HG03571 (cell line): ENCODE data around the gene MED19.
A peak's percentile ranks its signal among the peaks of the same experiment; 100 is the strongest.
"Not testable (repeated sequence)": the region's sequence is repeated elsewhere in the genome, so short reads cannot be mapped to it uniquely, and the experiment has no call there.

Source experiments
- ATAC-seq: cut with Tn5 transposase; IDR thresholded peaks from one replicate; pipeline ENCODE4 v1.9.1; 2021; ENCODE audit not compliant: unreplicated experiment

The MED19 gene

DNA sequence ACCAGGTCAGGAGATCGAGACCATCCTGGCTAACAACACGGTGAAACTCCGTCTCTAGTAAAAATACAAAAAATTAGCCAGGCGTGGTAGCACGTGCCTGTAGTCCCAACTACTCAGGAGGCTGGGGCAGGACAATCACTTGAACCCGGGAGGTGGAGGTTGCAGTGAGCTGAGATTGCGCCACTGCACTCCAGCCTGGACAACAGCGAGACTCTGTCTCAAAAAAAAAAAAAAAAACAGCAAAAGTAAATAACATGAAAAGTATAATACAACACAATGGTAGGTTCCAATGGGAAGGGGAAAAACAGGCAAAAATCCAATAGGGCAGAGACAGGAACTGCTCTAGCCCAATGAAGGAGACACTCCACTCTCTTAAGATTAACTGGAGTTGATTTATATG, 6.6 kb downstream of the MED19 start:
- not testable (repeated sequence) for ATAC-seq

- no peak for ATAC-seq
Measured at GRCh38 chr11:57704932-57705331, 7.1 kb downstream of the MED19 start.

DNA sequence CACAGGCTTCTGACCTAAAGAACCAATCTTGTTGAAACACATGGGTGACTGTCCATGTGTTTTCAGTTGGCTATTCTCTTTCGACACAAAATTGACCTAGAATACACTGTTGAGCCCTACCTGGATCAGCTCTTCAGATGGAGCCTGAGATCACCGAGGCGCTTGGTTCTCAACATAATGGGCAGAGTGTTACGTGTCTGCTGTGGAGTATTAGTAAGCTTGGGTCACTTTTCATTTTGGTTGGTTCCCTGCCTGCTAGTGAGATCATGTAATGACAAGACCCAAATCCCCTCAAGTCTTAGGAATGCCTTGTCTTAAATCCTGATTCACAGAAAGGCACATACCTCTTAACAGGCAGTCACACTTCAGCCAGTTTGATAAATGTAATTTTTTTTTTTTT, 8.7 kb downstream of the MED19 start:
- no peak for ATAC-seq

DNA sequence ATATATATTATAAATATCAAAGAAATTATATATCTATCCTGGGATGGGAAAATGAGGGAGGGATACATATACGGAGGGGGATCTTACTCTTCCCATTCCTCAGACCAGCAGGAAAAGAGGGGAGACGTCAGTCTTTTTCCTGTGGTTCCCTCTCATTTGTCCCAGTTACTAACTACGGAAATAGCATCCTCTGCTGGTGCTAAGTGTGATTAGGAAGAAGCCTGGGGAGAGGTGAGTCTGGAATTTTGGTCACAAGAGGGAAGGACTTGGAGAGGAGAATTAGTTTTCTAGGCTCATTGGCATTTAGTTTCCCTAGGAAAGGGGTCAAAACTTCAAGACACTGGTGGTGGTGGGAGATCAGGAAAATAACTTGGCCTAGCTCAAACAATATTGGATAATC, 11.6 kb downstream of the MED19 start:
- no peak for ATAC-seq

- ATAC-seq = no peak
Measured at GRCh38 chr11:57699813-57700212, 12.2 kb downstream of the MED19 start.

DNA sequence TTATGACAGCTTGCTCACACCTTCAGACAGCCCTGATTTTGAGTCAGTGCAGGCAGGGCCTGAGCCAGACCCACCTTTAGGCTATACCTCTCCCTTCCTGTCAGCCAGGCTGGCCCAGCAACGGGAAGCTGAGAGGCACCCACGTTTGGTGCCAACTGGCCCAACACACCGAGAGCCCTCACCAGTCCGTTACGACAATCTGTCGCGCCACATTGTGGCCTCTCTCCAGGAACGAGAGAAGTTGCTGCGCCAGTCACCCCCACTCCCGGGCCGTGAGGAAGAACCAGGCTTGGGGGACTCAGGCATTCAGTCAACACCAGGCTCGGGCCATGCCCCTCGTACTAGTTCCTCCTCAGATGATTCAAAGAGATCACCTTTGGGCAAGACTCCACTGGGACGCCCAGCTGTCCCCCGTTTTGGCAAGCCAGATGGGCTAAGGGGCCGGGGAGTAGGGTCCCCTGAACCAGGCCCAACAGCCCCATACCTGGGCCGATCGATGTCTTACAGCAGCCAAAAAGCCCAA, 13.1 kb downstream of the MED19 start:
- ATAC-seq = no peak

DNA sequence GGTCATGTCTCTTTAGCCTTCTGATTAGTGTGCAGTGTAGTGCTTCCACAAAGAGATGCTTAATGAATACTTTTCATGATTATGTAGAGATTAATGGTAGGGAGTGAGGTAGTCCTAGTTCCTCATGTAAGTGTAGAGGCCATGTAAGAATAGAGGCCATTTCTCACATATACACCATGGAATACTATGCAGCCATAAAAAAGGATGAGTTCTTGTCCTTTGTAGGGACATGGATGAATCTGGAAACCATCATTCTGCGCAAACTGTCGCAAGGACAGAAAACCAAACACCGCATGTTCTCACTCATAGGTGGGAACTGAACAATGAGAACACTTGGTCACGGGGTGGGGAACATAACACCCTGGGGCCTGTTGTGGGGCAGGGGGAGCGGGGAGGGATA, 21.5 kb downstream of the MED19 start:
- not testable (repeated sequence) for ATAC-seq

GRCh38 chr11:57681168-57681567, 30.8 kb downstream of the MED19 start:
- ATAC-seq = no peak

DNA sequence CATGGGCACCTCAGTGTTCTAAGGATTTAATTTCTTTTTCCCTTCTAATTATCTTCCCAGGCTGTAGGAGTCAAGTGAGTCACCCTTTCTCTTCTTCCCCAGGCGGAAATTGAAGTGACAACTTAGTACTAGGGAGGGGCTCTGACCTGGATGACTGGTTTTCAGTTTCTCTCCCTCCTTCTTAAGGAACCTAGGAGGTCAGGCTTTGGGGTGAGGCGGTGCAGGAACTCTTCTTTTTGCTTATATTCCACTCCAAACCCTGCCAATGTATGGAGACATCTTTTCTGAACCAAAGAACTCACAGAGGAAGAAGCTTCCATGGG, 31.5 kb downstream of the MED19 start:
- no peak for ATAC-seq

GRCh38 chr11:57679396-57679795, 32.6 kb downstream of the MED19 start:
- no peak for ATAC-seq

DNA sequence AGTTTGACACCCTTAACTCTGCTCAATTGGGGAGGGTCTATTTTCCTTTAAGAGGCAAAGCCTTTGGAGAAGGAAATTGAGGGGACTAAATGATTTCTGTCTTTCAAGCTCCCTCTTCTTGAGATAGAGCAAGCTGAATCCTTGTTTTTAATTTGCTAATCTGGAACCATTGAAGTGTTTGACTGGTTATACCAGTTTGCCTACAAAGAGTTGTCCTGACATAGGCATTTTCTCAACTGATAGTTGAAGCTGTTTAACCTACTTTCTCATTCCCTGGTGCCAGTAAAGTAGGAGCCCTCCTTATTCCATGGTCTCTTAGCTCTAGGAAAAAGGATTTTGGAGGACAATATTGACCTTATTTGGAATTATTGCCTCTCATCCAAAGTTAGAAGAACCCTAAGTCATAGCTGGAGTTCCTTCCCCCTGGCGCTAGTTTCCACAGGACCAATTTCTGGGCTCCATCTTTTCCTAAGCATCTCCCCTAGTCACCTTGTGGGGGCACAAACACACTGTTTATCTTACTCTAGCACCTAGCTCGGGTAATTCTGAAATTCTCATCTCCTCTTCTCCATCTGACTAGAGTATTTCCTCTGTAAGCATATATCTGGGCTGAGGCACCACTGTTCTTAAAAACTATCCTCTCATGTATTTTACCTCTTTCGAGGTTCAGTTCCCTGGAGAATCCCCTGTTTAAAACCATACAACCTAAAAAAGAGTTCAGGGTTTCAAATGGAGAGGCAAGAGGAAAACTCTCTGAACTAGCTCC, 36.7 kb downstream of the MED19 start:
- no peak for ATAC-seq

DNA sequence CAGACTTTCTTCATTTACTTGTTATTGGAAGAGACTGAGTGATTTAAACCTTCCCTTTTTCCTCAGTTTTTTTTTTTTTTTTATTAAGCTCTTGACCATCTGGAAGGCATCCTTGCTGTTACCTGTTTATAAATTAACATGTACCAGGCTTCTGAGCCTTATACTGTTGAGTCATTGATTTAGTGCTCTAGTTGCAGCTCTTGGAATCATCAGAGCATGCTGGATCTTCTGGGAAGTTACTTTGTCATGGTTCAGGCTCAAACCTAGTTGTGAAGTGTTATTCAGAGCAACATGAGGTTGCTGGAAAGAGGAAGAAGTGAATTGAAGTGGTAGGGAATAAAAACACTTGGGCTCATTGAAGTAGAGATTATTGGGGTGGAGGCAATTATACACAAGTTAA, 37.8 kb downstream of the MED19 start:
- ATAC-seq = no peak

DNA sequence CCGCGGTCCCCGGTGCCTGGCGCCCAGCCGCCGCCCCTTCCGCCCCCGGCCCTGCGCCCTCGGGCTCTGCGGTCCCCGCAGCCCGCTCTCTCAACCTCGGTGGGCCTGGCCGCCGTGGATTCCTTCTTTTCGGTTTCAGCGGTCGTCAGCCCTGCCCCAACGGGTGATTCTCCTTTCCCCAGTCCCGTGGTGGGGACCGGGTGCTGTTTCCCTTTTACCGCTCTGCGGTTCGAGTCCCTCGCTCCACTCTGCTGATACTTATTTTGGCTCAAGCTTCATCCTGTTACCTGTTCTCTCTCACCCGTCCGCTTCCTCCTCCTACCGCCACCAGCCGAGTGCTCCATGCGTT, 43.6 kb downstream of the MED19 start:
- ATAC-seq = peak; percentile 11

- peak; percentile 89 for ATAC-seq
Measured at GRCh38 chr11:57667736-57668433, 44.1 kb downstream of the MED19 start, which contains the start of gene ZDHHC5. Gene ZDHHC5 (plus strand): TSS chr11:57668114. CDS start chr11:57673091, 4,977 bp downstream.

DNA sequence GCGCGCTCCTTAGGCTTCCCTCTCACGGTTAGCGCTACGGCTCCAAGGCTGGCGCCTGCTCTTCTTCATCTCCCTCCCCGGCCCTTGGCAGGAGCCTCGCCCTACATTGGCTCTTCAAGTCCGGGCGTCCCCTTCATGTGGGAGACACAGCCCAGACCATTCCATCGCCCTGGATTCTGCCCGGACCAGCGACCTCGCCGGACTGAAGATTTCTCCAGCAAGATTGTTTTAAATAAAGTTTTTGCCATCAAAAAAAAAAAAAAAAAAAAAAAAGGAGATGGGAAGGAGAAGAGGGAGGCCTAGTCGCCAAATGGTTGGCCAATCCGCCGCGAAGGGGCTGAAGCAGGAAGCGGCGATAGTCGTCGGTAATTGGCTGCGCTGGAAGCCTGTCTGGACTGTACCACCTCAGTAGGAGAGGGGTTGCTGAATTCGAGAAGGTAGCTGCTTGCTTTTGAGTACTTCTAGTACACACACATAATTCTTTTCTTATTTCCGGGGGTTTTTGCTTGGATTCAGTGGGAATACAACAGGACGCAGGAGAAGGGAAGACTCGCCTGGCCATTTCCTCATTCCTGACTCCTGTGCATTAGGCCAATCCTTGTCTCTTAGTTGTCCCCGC, 44.8 kb downstream of the MED19 start:
- ATAC-seq = peak; percentile 56

DNA sequence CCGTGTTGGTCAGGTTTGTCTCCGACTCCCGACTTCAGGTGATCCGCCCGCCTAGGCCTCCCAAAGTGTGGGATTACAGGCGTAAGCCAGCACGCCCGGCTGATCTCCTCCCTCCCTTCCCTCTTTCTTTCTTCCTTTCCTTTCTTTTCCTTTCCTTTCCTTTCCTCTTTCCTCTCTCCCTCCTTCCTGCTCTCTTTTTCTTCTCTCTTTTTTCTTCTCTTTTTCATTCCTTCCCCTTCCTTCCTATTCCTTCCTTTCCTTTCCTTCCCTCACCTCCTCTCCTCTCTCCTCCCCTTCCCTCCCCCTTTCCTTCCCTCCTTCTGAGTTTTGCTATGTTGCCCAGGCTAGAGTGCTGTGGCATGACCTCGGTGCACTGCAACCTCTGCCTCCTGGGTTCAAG, 48.0 kb downstream of the MED19 start:
- ATAC-seq = no peak

DNA sequence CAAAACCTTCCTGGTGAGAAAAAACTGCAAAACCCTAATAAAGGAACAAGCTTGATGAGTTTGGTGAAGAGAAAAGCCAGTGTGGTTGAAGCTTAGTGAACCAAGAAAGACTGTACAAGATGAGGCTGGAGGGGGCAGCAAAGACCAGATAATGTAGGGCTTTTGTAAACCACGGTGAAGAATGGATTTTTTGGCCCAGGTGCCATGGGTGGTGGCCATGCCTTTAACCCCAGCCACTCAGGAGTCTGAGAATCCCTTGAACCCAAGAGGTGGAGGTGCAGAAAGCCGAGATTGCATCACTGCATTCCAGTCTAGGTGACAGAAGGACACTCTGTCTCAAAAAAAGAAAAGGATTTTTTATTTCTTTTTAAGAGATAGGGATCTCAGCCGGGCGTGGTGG, 49.1 kb downstream of the MED19 start:
- ATAC-seq = no peak

GRCh38 chr11:57659669-57660068, 52.3 kb downstream of the MED19 start:
- ATAC-seq = no peak

GRCh38 chr11:57658023-57658361, 54.0 kb downstream of the MED19 start:
- no peak for ATAC-seq

GRCh38 chr11:57657194-57658022, 54.6 kb downstream of the MED19 start, which contains the start of gene CLP1:
Gene CLP1 (plus strand): TSS chr11:57657762. CDS start chr11:57659477, 1,715 bp downstream.
- peak; percentile 99 for ATAC-seq

- no peak for ATAC-seq
Measured at GRCh38 chr11:57656885-57657193, 55.2 kb downstream of the MED19 start.
